ENCODE results near the gene ESR1.
A peak's percentile ranks its signal among the peaks of the same experiment; 100 is the strongest.

ESR1 gene

GRCh38 chr6:151807513-151808370, at the start of gene ESR1:
Gene ESR1 (plus strand): TSS chr6:151807682. CDS start chr6:151807913, 231 bp downstream.
- peak within 1 kb of the TSS; percentile 61 for H3K4me3 ChIP-seq (ENCODE audit: low read depth, low read length)

- H3K4me3 ChIP-seq (ENCODE audit: low read depth, low read length): no peak overlapping the region
Observed at GRCh38 chr6:151760486-151760885, 47.0 kb upstream of the ESR1 start.

GRCh38 chr6:151761851-151762250, 45.6 kb upstream of the ESR1 start:
- H3K4me3 ChIP-seq (ENCODE audit: low read depth, low read length): no peak overlapping the region

GRCh38 chr6:151762817-151763216, 44.7 kb upstream of the ESR1 start:
- H3K4me3 ChIP-seq (ENCODE audit: low read depth, low read length): no peak overlapping the region

- H3K4me3 ChIP-seq (ENCODE audit: low read depth, low read length): no peak overlapping the region
Observed at GRCh38 chr6:151763303-151763702, 44.2 kb upstream of the ESR1 start.

- H3K4me3 ChIP-seq (ENCODE audit: low read depth, low read length): no peak overlapping the region
Observed at GRCh38 chr6:151763938-151764680, 43.4 kb upstream of the ESR1 start.

- no peak overlapping the region for H3K4me3 ChIP-seq (ENCODE audit: low read depth, low read length)
Observed at GRCh38 chr6:151765444-151765886, 42.0 kb upstream of the ESR1 start.

- no peak overlapping the region for H3K4me3 ChIP-seq (ENCODE audit: low read depth, low read length)
Observed at GRCh38 chr6:151772446-151772845, 35.0 kb upstream of the ESR1 start.

GRCh38 chr6:151773382-151773781, 34.1 kb upstream of the ESR1 start:
- no peak overlapping the region for H3K4me3 ChIP-seq (ENCODE audit: low read depth, low read length)

- no peak overlapping the region for H3K4me3 ChIP-seq (ENCODE audit: low read depth, low read length)
Observed at GRCh38 chr6:151782560-151782959, 24.9 kb upstream of the ESR1 start.

GRCh38 chr6:151783692-151784091, 23.8 kb upstream of the ESR1 start:
- H3K4me3 ChIP-seq (ENCODE audit: low read depth, low read length): no peak overlapping the region

- H3K4me3 ChIP-seq (ENCODE audit: low read depth, low read length): no peak overlapping the region
Observed at GRCh38 chr6:151784441-151785214, 22.9 kb upstream of the ESR1 start.

- no peak overlapping the region for H3K4me3 ChIP-seq (ENCODE audit: low read depth, low read length)
Observed at GRCh38 chr6:151796842-151797530, 10.5 kb upstream of the ESR1 start.

- H3K4me3 ChIP-seq (ENCODE audit: low read depth, low read length): no peak overlapping the region
Observed at GRCh38 chr6:151803743-151804142, 3.7 kb upstream of the ESR1 start.

GRCh38 chr6:151804585-151805285, 2.7 kb upstream of the ESR1 start:
- no peak overlapping the region for H3K4me3 ChIP-seq (ENCODE audit: low read depth, low read length)

- no peak overlapping the region for H3K4me3 ChIP-seq (ENCODE audit: low read depth, low read length)
Observed at GRCh38 chr6:151805286-151805840, 2.1 kb upstream of the ESR1 start.

- H3K4me3 ChIP-seq (ENCODE audit: low read depth, low read length): peak overlapping the region; percentile 61
Observed at GRCh38 chr6:151806757-151807512, 547 bp upstream of the ESR1 start.

GRCh38 chr6:151808371-151809241, 1.1 kb downstream of the ESR1 start:
- peak overlapping the region; percentile 61 for H3K4me3 ChIP-seq (ENCODE audit: low read depth, low read length)

Measured in iPS-11a (cell line).